Islet precursor cell (in vitro differentiated cells): Measurements from ENCODE around the gene RAB36.
"Not testable (repeated sequence)": the region's sequence is repeated elsewhere in the genome, so short reads cannot be mapped to it uniquely, and the experiment has no call there.

Experiments used
- DNase-seq: peaks from one replicate; pipeline ENCODE4 v3.0.0-alpha.2; 2018

The RAB36 gene

GRCh38 chr22:23121000-23121421 is 24.3 kb upstream of the RAB36 start:
- peak; percentile 82 for DNase-seq

- no peak for DNase-seq
Measured at GRCh38 chr22:23121424-23121823, 23.9 kb upstream of the RAB36 start.

DNA sequence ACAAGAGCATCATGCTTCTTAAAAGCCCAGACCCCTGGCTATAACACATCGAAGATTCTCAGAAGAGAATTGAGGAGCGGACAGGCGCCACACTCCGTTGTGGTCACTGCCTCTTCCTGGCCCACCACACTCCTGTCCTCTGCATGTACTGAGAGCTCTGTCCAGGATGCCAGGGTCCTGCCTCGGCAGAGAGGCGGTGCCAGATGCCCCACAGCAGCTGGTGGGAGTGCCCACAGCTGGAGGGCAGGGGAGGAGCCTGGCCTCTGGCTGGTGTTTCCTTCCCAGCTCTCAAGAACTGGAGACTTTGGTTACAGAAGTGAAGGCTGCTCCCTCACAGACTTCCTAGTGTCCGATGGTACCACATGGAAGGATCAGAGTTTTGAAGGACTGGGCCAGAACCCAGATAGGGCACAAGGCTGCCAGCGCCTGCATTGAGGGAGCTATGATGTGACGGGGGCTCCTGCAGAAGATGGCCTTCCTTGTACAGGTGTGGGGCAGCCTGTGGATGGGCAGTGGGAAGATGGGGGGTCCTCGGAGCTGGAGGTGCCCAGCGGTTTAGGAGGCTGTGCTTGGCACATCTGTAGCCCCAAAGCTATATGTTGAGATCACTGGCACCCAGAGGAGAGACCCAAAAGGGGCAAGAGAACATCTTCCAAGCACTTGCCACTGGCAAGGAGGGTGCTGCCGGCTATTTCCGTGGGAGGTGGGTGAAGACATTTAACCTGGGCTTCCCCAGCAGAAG is 22.9 kb upstream of the RAB36 start:
- no peak for DNase-seq

GRCh38 chr22:23122992-23123803 is 22.1 kb upstream of the RAB36 start:
- DNase-seq = no peak

DNA sequence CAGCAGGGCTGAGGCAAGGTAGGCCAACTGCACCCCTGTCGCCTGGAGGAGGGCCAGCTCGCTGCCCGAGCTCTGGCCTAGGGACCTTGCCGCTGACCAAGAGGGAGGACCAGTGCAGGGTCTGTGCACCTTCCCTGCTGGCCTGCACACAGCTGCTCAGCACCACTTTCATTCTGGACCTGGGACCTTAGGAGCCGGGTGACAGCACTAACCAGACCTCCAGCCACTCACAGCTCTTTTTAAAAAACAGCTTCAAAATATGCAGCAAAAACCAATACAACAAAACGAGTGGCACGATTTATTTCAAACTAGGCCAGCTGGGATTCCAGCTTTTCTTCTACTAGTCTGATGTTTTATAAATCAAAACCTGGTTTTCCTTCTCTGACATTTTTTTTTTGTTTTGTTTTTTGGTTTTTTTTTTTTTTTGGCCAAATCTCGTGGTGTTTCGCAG is 21.4 kb upstream of the RAB36 start:
- no peak for DNase-seq

DNA sequence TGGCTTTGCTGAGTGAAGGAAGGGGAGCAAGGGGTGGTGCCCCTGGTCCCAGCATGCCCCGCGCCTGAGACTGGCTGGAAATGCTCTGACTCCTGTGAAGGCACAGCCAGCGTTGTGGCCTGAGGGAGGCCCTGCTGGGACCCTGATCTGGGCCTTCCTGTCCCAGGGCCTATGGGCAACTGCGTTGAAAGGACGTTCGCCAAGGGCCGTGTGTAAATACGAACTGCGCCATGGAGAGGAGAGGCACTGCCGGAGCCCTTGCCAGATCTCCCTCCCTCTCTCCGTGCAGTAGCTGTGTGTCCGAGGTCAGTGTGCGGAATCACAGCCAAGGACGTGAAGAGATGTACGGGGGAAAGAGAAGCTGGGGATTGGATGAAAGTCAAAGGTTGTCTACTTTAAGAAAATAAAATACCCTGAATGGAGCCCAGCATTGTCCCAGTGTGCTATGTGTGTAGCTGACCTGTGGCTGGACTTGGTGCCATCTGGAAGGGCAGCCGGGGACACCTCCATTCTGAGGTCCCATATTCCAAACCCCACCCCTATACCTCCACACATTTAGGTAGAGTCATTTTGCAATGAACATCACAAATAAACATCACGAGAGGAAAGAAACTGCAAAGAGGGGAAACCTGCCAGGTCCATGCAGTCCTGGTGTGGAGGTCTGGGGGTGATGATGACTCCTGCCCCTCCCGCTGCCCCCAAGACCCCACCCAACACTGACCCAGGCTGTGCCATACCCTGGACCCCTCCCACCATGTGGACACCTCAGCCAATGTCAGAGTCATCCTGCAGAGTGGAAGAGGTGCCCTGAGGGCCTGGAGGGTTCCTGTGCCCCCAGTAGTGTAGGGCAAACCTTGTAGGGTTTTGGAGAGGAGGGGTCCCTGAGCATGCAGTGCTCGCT is 20.4 kb upstream of the RAB36 start:
- DNase-seq = no peak

DNA sequence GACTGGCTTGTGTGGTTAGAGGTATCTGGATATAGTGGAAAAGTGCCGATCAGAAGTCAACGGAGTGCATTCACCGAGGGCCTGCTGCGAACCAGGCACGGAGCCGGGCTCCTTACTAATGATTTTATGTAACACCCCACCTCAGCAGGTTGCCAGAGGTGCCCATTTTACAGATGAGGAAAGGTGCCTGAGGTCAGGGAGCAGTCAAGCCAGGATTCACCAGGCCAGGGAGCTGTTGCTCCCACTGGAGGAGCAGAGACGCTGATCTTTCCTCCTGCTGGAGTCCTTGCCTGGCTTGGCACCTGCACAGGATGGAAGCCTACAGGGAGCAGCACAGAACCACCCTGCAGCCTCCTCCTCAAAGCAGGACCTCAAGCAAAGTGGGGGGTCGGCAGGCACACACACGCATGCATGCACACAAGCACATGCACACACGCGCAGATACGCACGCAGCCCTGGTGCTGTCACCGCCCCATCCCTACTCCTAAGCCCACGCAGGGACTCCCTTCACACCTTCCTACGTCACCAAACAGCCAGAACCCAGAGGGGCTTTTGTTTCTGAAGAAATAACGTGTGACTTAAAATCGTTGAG is 19.7 kb upstream of the RAB36 start:
- no peak for DNase-seq

DNA sequence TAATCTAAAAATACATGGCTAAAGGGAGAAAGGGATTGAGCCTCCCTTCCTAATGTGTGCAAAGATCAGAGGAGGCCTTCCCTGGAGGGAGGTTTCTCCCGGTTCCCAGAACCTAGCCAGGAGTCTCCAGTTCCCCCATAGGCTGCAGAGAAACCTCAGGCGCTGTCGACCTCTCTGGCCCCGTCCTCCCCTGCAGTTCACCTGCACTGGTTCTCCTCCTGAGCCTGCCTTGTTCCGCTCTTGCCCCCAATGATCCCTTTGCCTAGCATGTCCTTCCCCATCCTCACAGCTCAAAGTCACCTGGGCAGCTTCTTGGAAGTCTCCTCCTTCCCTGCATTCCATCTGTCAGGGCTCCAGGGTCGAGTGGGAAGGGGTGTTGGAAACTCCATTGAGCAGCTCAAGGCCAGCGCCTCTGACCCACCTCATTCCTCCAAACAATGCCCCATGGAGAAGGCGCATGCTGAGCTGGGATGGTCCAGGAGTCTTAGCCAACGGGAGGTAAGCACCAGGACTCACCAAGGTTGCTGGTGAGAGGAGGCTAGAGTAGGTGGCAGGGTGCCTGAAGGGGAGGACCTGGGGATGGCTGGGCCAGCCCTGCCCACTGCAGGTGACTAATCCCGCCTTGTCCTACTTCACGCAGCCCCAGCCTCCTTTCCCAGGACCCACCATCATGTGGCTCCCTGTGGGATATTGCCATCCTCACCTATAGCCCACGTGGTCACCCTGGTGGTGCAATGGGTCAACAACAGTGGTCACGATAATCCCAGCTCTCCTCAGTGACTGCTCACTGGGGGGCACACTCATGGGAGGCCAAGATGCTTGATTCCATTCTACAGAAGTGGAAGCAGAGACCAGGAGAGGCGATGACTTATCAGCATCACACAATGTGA is 18.9 kb upstream of the RAB36 start:
- DNase-seq = no peak

GRCh38 chr22:23127055-23127756 is 18.1 kb upstream of the RAB36 start:
- no peak for DNase-seq

DNA sequence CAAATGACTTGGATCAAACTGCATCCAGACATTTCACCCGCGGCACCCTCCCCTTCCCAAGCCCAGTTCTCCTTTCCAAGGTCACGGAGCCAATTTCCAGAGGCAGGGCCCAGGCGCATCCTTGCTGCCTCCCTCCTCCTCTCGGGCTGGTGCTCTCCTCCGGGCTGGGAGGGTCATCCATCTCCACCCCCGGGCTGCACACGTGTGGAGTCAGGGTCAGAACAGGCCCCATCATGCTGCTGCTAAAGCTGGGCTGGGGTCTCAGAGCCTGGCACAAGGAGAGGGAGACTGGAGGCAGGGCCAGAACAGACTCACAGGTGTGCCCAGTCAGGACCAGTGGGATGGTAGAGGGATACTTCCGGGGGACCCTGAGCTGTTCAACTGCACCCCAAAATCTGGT is 17.5 kb upstream of the RAB36 start:
- no peak for DNase-seq

- DNase-seq = peak; percentile 90
Measured at GRCh38 chr22:23128269-23129108, 16.8 kb upstream of the RAB36 start.

- no peak for DNase-seq
Measured at GRCh38 chr22:23129149-23129548, 16.1 kb upstream of the RAB36 start.

- DNase-seq = no peak
Measured at GRCh38 chr22:23130697-23131096, 14.6 kb upstream of the RAB36 start.

GRCh38 chr22:23131931-23132330 is 13.3 kb upstream of the RAB36 start:
- DNase-seq = no peak

- DNase-seq = no peak
Measured at GRCh38 chr22:23132376-23133091, 12.7 kb upstream of the RAB36 start.

DNA sequence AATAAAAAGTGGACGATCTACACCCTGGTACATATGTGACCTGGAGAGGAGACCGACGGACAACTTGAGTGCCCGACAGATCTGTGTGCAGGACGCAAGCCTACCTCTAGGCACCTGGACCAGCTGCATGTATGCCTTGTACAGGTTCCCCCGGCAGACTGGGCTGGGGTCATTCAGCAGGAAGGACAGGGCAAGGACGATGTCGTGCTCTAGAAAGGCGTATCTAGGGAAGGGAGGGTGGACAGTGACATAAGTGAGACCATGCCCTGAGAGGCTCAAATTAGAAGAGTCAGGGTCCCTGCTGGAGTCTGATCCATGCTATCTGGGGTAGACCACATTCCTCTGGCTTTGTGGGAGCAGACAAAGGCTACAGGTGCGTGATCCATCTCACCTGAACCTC is 11.4 kb upstream of the RAB36 start:
- DNase-seq = no peak

GRCh38 chr22:23136991-23137390 is 8.3 kb upstream of the RAB36 start:
- not testable (repeated sequence) for DNase-seq

- DNase-seq = no peak
Measured at GRCh38 chr22:23137468-23137867, 7.8 kb upstream of the RAB36 start.

- no peak for DNase-seq
Measured at GRCh38 chr22:23137905-23138561, 7.2 kb upstream of the RAB36 start.
